Choroid plexus epithelial cell (primary cell): ENCODE data around the gene ZNF330.

Source experiments
- DNase-seq: peaks from one replicate; pipeline ENCODE4 v3.0.0-alpha.2; 2010; ENCODE audit warnings: low read depth
- H3K4me3 ChIP-seq: 2 replicates; pipeline ENCODE4 v1.5.1; 2011; ENCODE audit warnings: low read depth, mild to moderate bottlenecking, control low read depth, low read length, moderate library complexity
- TF ChIP-seq, protein P1 (sequence below): conservative IDR thresholded peaks from 2 replicates; pipeline ENCODE4 v1.5.1; 2011; ENCODE audit warnings: low read depth, mild to moderate bottlenecking, control low read depth, inconsistent platforms, low read length, moderate library complexity

The ZNF330 gene

DNA sequence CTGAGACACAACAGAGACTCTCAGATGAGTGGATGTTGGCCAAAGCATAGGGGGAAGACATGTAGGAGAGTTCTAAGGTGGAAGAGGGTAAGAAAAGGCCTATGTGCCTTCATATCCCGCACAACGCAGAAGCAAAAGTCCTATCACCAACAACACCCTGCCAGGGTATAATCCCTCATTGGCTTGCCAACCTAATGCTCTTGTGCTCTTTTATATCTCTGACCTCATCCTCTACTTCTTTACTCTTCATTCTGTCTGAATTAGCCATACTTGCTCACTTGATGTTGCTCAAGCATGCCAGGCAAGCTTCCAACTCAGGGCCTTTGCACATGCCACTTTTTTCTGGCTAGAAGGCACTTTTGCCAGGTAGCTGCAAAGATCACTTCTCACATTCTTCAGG, 28.1 kb upstream of the ZNF330 start:
- no peak for DNase-seq
- no peak overlapping the region for H3K4me3 ChIP-seq
- TF ChIP-seq, protein P1, sequence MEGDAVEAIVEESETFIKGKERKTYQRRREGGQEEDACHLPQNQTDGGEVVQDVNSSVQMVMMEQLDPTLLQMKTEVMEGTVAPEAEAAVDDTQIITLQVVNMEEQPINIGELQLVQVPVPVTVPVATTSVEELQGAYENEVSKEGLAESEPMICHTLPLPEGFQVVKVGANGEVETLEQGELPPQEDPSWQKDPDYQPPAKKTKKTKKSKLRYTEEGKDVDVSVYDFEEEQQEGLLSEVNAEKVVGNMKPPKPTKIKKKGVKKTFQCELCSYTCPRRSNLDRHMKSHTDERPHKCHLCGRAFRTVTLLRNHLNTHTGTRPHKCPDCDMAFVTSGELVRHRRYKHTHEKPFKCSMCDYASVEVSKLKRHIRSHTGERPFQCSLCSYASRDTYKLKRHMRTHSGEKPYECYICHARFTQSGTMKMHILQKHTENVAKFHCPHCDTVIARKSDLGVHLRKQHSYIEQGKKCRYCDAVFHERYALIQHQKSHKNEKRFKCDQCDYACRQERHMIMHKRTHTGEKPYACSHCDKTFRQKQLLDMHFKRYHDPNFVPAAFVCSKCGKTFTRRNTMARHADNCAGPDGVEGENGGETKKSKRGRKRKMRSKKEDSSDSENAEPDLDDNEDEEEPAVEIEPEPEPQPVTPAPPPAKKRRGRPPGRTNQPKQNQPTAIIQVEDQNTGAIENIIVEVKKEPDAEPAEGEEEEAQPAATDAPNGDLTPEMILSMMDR, result no peak

DNA sequence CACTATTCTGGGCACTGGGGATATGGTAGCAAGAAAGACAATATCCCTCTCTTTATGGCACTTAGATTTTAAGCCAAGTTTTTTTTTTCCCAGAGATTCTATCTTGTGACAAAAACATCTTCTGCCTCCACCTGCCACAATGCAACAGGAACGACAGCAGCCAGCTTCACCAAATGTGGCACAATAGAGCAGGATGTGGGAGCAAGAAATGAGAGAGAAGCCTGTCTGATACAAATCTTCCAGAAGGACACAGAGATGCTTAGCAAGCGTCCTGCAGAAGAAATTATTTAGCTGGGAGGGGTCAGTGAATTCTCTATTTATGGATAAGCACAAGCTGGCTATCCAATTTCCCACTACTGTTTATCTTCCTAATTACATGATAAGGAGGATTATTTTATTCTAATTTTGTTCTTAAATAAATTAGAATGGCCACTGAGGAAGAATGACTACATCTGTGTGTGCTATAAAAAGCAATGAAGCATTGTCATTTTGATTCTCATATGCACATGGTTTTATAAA, 27.1 kb upstream of the ZNF330 start:
- DNase-seq, result no peak
- TF ChIP-seq, protein P1, result no peak
- H3K4me3 ChIP-seq, result no peak overlapping the region

DNA sequence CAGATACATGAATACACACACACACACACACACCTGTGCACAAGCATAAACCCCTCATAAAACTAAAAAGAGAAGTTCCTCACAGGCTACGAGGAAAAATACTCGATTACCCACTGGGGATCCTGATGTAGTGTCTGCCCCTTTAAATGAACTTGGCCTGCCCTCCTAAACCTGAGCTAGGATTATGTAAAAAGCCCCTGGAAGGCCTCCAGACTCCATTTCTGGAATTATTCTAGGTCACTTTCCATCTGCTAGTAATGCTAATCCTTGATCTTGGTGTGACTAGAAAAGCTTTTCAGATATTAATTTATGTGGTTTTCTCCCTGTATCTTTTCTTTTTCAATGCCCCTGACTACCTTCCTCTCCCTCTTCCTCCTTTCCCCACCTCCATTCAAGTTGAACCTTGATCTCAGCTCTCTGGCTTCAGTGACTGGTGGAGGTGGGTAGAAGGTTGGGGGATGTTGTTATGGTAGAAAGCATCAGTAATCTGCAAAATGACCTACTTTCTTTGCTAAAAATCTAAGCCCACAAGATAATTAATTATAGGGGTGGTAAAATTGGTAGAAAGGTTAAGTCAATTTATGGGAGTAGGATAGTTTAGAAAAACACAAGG, 25.5 kb upstream of the ZNF330 start:
- TF ChIP-seq, protein P1, result no peak

DNA sequence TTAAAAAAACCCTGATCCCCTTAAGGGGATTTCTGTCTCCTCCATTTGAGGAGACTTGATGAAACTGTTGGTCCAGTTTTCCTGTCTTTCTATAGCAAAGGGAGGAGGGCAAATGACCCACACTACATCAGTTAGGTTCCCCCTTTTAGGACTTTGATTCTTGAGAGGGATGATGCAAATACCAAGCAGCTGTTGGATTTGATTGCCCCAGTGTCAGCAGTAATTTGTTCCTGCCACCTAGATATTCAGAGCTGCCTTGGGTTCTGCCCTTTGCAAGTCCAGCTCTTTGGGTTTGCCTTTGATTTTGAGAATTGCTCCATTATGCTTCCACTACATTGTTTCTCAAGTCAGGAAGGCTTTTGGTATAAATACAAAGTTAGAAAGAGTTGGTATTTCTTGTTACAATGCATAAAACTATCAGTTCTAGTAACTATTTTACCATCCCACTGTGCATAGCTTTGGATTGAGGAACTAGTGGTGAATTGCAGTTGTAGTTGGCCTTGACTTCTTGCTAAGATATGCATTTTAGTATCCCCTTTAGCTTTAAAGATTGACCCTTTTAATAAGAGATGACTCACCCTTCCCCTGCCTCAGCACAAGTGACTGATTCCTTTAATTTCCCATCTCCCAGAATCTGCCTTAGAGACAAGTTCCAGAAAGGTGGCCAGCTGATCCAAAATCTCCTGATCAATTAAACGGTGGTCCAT, 24.3 kb upstream of the ZNF330 start:
- H3K4me3 ChIP-seq, result no peak overlapping the region
- TF ChIP-seq, protein P1, result no peak
- no peak for DNase-seq

More for the DNA sequence above, 25.5 kb upstream of the ZNF330 start:
- no peak for DNase-seq
- H3K4me3 ChIP-seq, result no peak overlapping the region

DNA sequence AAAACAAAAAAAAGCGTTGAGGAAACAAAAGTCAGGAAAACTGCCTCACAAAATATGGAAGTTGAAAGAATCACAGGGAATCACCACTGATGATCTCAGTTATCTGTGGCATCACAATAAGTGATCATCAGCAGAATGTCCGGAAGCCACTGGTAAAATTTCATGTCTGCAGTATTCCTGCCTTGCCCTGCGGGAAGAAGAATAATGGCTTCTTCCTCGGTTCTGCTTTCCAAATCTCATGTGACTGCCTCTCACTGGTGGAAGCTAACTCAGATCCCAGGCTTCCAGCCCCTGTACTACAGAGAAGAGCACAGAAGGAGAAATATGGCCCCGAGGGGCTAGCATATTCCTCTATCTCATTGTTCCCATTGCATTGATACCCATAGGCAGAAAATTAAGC, 12.7 kb upstream of the ZNF330 start:
- TF ChIP-seq, protein P1, result no peak
- no peak overlapping the region for H3K4me3 ChIP-seq
- no peak for DNase-seq

DNA sequence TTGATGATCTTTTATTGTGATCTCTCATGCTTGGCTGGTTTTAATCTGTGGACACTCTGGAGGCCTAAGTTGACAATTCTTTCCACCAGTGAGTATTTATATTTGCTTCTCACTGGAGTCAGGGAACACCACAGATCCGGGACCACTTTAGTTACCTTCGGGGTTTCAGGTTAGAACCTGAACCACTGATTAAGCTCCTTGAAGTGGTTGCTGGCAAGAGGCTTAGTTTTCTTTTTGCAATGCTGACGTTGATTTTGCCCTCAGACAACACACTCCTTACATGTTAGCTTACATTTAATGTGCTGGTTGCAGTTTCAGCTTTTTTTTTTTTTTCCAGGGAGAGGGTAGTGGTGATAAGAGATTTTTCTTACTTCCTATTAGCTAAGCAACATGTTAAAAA, 10.5 kb upstream of the ZNF330 start:
- no peak overlapping the region for H3K4me3 ChIP-seq
- no peak for DNase-seq
- TF ChIP-seq, protein P1, result no peak

DNA sequence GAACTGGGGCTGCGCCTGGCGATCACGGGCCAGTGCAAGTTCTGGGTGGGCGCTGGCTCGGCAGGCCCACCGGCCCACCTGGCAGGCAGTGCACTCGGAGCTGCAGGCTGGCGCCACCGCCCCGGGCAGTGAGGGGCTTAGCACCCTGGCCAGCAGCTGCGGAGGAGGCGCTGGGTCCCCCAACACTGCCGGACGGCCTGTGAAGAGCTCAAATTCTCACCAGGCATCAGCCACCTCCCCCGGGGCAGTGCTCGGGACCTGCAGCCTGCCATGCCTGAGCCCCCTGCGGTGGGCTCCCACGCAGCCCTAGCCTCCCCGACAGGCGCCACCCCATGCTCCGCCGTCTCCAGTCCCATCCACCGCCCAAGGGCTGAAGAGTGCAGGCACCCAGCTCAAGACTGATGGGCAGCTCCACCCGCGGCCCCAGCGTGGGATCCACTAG, 7.1 kb upstream of the ZNF330 start:
- no peak for DNase-seq
- H3K4me3 ChIP-seq, result no peak overlapping the region
- TF ChIP-seq, protein P1, result no peak
